Measurements from ENCODE around the gene HSDL2. TPM values are rescaled to one million over a fixed set of nuclear protein-coding genes. Genes with fewer than 3 reads are reported as not detected.
A peak's percentile ranks its signal among the peaks of the same experiment; 100 is the strongest.

Gene HSDL2
- total RNA-seq, 4 donors from 2014 or later: 37.8 to 54.8 (median 43.8) TPM

GRCh38 chr9:112378328-112379176 lies 1.4 kb upstream of the HSDL2 start:
- Histone ChIP-seq H3K4me3 (replicated peaks in 1 of 3) (peak overlapping the region; percentile 41 to 84 (median 62)), H3K36me3 (no peaks in the 10 kb centered on the region), H3K27me3 (no peaks in the 10 kb centered on the region), H3K27ac (peak overlapping the region; percentile 96 to 100 (median 99)), H3K9me3 (no peaks in the 10 kb centered on the region), H3K4me1 (peaks cover 24 to 30% of the 10 kb centered on the region in 2 donors)
- peak; percentile 24 for DNase-seq
- WGBS, 2 donors: 13 to 17% methylated on average over 27 of the region's 27 CpGs
- no peak for TF ChIP-seq POLR2A (IDR thresholded peaks at IDR 0.05)
- TF ChIP-seq, protein P1, sequence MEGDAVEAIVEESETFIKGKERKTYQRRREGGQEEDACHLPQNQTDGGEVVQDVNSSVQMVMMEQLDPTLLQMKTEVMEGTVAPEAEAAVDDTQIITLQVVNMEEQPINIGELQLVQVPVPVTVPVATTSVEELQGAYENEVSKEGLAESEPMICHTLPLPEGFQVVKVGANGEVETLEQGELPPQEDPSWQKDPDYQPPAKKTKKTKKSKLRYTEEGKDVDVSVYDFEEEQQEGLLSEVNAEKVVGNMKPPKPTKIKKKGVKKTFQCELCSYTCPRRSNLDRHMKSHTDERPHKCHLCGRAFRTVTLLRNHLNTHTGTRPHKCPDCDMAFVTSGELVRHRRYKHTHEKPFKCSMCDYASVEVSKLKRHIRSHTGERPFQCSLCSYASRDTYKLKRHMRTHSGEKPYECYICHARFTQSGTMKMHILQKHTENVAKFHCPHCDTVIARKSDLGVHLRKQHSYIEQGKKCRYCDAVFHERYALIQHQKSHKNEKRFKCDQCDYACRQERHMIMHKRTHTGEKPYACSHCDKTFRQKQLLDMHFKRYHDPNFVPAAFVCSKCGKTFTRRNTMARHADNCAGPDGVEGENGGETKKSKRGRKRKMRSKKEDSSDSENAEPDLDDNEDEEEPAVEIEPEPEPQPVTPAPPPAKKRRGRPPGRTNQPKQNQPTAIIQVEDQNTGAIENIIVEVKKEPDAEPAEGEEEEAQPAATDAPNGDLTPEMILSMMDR (IDR thresholded peaks at IDR 0.05): no peak
- intact Hi-C loops (cut with DNase I): loop anchor here (10.0 kb wide), 1 partner anchor 106 kb away; the partner anchor contains the start of gene KIAA1958

DNA sequence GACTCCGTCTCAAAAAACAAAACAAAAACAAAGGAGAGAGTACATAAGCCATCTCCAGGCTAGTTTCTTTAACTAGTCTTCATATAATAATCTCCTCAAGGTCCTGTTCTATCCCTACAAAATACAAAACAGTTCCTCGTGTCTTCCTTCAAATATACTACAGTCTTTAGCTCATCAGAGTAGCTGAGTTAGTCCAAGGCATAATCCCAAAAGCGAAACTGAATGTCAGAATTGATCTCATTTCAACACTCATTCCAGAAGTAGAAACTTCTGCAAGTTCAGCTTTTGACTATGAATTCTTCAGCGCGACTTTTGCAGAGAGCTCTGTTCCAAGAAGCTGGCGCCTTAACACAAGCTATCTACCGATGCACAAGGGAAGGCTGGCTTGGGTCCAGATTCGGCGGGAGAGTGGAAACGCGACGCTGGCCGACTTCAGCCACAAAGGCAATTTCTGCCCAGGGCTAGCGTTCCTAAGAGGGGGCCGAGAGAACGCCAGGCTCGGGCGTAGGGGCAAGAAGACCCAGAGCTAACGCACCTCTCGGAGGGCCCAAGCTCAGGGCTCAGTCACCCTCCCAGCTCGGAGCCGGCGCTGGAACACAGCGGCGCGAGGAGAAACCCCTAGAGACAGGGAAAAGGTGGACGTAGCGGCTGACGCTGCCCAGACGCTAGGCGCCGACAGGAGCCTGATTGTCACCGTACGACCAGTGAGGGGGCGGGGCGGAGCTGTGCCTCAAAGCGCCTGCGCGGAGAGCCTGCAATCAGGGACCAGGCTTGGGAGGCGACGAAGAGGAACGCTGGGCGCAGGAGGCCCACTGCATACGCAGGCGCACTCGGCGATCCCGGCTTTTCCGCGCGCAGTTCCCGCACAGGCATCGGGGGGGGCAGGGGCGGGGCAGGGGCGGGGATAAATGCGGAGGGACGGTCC lies 469 bp upstream of the HSDL2 start:
- H3K9me3 ChIP-seq: no peaks in the 10 kb centered on the region
- H3K4me1 ChIP-seq: peaks cover 33 to 39% of the 10 kb centered on the region in 2 donors

GRCh38 chr9:112380825-112381221 lies 915 bp downstream of the HSDL2 start:
- intact Hi-C loops (cut with DNase I): no loop called here
- H3K9me3 ChIP-seq: no peaks in the 10 kb centered on the region
- H3K36me3 ChIP-seq: no peaks in the 10 kb centered on the region
- H3K4me1 ChIP-seq: peaks cover 37 to 45% of the 10 kb centered on the region in 2 donors
- DNase-seq: no peak
- peak overlapping the region; percentile 60 to 94 (median 84) for H3K4me3 ChIP-seq (replicated peaks in 1 of 3)
- H3K27ac ChIP-seq: peak overlapping the region in 1 of 3 donors; percentile 99
- H3K27me3 ChIP-seq: no peaks in the 10 kb centered on the region
- TF ChIP-seq, protein P1 (IDR thresholded peaks at IDR 0.05): no peak
- no peak for TF ChIP-seq POLR2A (IDR thresholded peaks at IDR 0.05)
- 36 to 39% methylated on average over 7 of the region's 7 CpGs for WGBS, 2 donors

More for the DNA sequence above, 469 bp upstream of the HSDL2 start:
- no peaks in the 10 kb centered on the region for H3K36me3 ChIP-seq
- peak overlapping the region; percentile 96 to 100 (median 99) for H3K27ac ChIP-seq
- no peaks in the 10 kb centered on the region for H3K27me3 ChIP-seq
- TF ChIP-seq, protein P1 (IDR thresholded peaks at IDR 0.05): peak in 1 of 6 experiments; percentile 28
- peak; percentile 83 to 96 for TF ChIP-seq POLR2A (IDR thresholded peaks at IDR 0.05)
- intact Hi-C loops (cut with DNase I): loop anchor here (10.0 kb wide), 1 partner anchor 105 kb away; the partner anchor contains the start of gene KIAA1958
- peak overlapping the region; percentile 60 to 84 (median 62) for H3K4me3 ChIP-seq (replicated peaks in 1 of 3)
- DNase-seq: peak; percentile 100
- WGBS, 2 donors: 0% methylated on average over 15 to 38 of the region's 57 CpGs

GRCh38 chr9:112382066-112382465 lies 2.2 kb downstream of the HSDL2 start:
- TF ChIP-seq POLR2A (IDR thresholded peaks at IDR 0.05): no peak
- TF ChIP-seq, protein P1 (IDR thresholded peaks at IDR 0.05): no peak
- Histone ChIP-seq H3K4me1 (peaks cover 35 to 40% of the 10 kb centered on the region in 2 donors), H3K27ac (no peak overlapping the region), H3K27me3 (no peaks in the 10 kb centered on the region), H3K4me3 (replicated peaks in 1 of 3) (no peak overlapping the region), H3K36me3 (no peaks in the 10 kb centered on the region), H3K9me3 (no peaks in the 10 kb centered on the region)
- DNase-seq: no peak
- 97 to 99% methylated on average over 7 of the region's 7 CpGs for WGBS, 2 donors
- intact Hi-C loops (cut with DNase I): no loop called here
